ENCODE results near the gene SCN8A.
"Not testable (repeated sequence)": the region's sequence is repeated elsewhere in the genome, so short reads cannot be mapped to it uniquely, and the experiment has no call there.

The SCN8A gene

GRCh38 chr12:51591016-51591901 is at the start of gene SCN8A:
Gene SCN8A (plus strand): TSS chr12:51591233. CDS start chr12:51662818, 71,585 bp downstream.
- DNase-seq = no peak

GRCh38 chr12:51546097-51546496 is 44.9 kb upstream of the SCN8A start:
- DNase-seq = no peak

GRCh38 chr12:51547606-51548005 is 43.4 kb upstream of the SCN8A start:
- no peak for DNase-seq

- no peak for DNase-seq
Measured at GRCh38 chr12:51548241-51548640, 42.8 kb upstream of the SCN8A start.

- DNase-seq = no peak
Measured at GRCh38 chr12:51549637-51550036, 41.4 kb upstream of the SCN8A start.

- DNase-seq = not testable (repeated sequence)
Measured at GRCh38 chr12:51568271-51569032, 22.6 kb upstream of the SCN8A start.

- no peak for DNase-seq
Measured at GRCh38 chr12:51579321-51579850, 11.6 kb upstream of the SCN8A start.

- no peak for DNase-seq
Measured at GRCh38 chr12:51589060-51589459, 2.0 kb upstream of the SCN8A start.

GRCh38 chr12:51589557-51590176 is 1.4 kb upstream of the SCN8A start:
- DNase-seq = no peak

- peak; percentile 61 for DNase-seq
Measured at GRCh38 chr12:51590347-51591015, 552 bp upstream of the SCN8A start.

- no peak for DNase-seq
Measured at GRCh38 chr12:51592034-51592705, 1.1 kb downstream of the SCN8A start.

GRCh38 chr12:51593021-51593420 is 2.0 kb downstream of the SCN8A start:
- no peak for DNase-seq

- peak; percentile 6 for DNase-seq
Measured at GRCh38 chr12:51593539-51593938, 2.5 kb downstream of the SCN8A start.

GRCh38 chr12:51598156-51598555 is 7.1 kb downstream of the SCN8A start:
- no peak for DNase-seq

GRCh38 chr12:51600721-51601120 is 9.7 kb downstream of the SCN8A start:
- DNase-seq = no peak

- no peak for DNase-seq
Measured at GRCh38 chr12:51601241-51601640, 10.2 kb downstream of the SCN8A start.

- not testable (repeated sequence) for DNase-seq
Measured at GRCh38 chr12:51605896-51606295, 14.9 kb downstream of the SCN8A start.

- DNase-seq = not testable (repeated sequence)
Measured at GRCh38 chr12:51607197-51607596, 16.2 kb downstream of the SCN8A start.

GRCh38 chr12:51620448-51620847 is 29.4 kb downstream of the SCN8A start:
- no peak for DNase-seq

GRCh38 chr12:51621156-51621922 is 30.3 kb downstream of the SCN8A start:
- DNase-seq = no peak

GRCh38 chr12:51622564-51622963 is 31.5 kb downstream of the SCN8A start:
- DNase-seq = no peak

All from GDM1 (cell line).